ENCODE results near the gene HMHB1.

GRCh38 chr5:143796753-143797152 lies 15.2 kb upstream of the HMHB1 start:
- TF ChIP-seq CTCF (IDR thresholded peaks at IDR 0.05; ENCODE audit: insufficient read depth, low read length): no peak
- TF ChIP-seq REST (IDR thresholded peaks at IDR 0.05; ENCODE audit: insufficient replicate concordance, low read depth): no peak
- no peak for TF ChIP-seq POLR2AphosphoS5 (IDR thresholded peaks at IDR 0.05; ENCODE audit: low read depth)
- peak; percentile 99 for TF ChIP-seq SPI1 (IDR thresholded peaks at IDR 0.05; ENCODE audit: borderline replicate concordance, low read depth)

Data from HL-60 (cell line).